Renal pelvis (tissue), 3 donors: ENCODE data around the gene TSEN2. TPM values are rescaled to one million over a fixed set of nuclear protein-coding genes. Genes with fewer than 3 reads are reported as not detected.

Experiments
- polyA plus RNA-seq, 3 donors: library from polyadenylated mRNA; unstranded; fragments of 120-200 nt; gene quantifications; one replicate each; pipeline ENCODE4 v1.2.1, GENCODE V29; 2013; ENCODE audit not compliant: insufficient read length in 3 of 3

The TSEN2 gene
- polyA plus RNA-seq, 3 donors, result 20.7 to 35.3 (median 32.1) TPM

Other genes with a start within 250 kb of the TSEN2 start
- gene PPARG, start 195.4 kb upstream of the TSEN2 start, polyA plus RNA-seq, result 10 to 100 TPM; 25.8 to 28.5 (median 27.4) TPM
- 1 to 10 TPM in 2 of 3 donors, under 1 TPM in 1; 0.74 to 2.6 (median 2.6) TPM for gene MKRN2OS, start 61.0 kb downstream of the TSEN2 start, polyA plus RNA-seq
- 10 to 100 TPM; 42.9 to 50.3 (median 48.3) TPM for gene MKRN2, start 72.6 kb downstream of the TSEN2 start, polyA plus RNA-seq
- 100 to 1,000 TPM; 101 to 138 (median 135) TPM for gene RAF1, start 179.6 kb downstream of the TSEN2 start, polyA plus RNA-seq